Astrocyte of the cerebellum (primary cell): ENCODE data around the gene CHST11.

ENCODE experiments used
- DNase-seq: peaks from one replicate; pipeline ENCODE4 v3.0.0-alpha.2; 2011; ENCODE audit warnings: low read depth
- H3K4me3 ChIP-seq: 2 replicates; pipeline ENCODE4 v1.5.1; 2011; ENCODE audit warnings: mild to moderate bottlenecking, low read depth, low read length, moderate library complexity
- CTCF ChIP-seq: IDR thresholded peaks from 2 replicates; pipeline ENCODE4 v1.5.1; 2012; ENCODE audit warnings: low read length, low read depth, moderate library complexity, mild to moderate bottlenecking; ENCODE audit errors: missing control alignments
- in situ Hi-C: cut with HindIII; loops from 2 replicates; pipeline ENCODE4 v1.10.0; 2017; ENCODE audit warnings: low sequenced_read_pairs

CHST11 gene

GRCh38 chr12:104412681-104413080 lies 44.1 kb upstream of the CHST11 start:
- no peak for DNase-seq
- TF ChIP-seq CTCF, result no peak
- no peak overlapping the region for H3K4me3 ChIP-seq
- in situ Hi-C loops, result no loop called here

GRCh38 chr12:104413330-104413729 lies 43.4 kb upstream of the CHST11 start:
- no peak for TF ChIP-seq CTCF
- in situ Hi-C loops, result no loop called here
- no peak overlapping the region for H3K4me3 ChIP-seq
- no peak for DNase-seq

- H3K4me3 ChIP-seq, result no peak overlapping the region
- in situ Hi-C loops, result no loop called here
- DNase-seq, result peak; percentile 15
- no peak for TF ChIP-seq CTCF
These were observed 42.0 kb upstream of the CHST11 start for GRCh38 chr12:104414581-104415341.

GRCh38 chr12:104415342-104415980 lies 41.3 kb upstream of the CHST11 start:
- no peak overlapping the region for H3K4me3 ChIP-seq
- no peak for TF ChIP-seq CTCF
- no peak for DNase-seq
- in situ Hi-C loops, result no loop called here

GRCh38 chr12:104416136-104416535 lies 40.6 kb upstream of the CHST11 start:
- no peak overlapping the region for H3K4me3 ChIP-seq
- no peak for TF ChIP-seq CTCF
- DNase-seq, result no peak
- in situ Hi-C loops, result no loop called here

- H3K4me3 ChIP-seq, result no peak overlapping the region
- in situ Hi-C loops, result no loop called here
- DNase-seq, result no peak
- TF ChIP-seq CTCF, result no peak
These were observed 40.2 kb upstream of the CHST11 start for GRCh38 chr12:104416585-104416984.
